ENCODE data around the gene CETN1.

CETN1 gene

GRCh38 chr18:610214-610928 is 30.2 kb downstream of the CETN1 start:
- Histone ChIP-seq H3K4me3 (replicated peaks; ENCODE audit: insufficient read depth, low read length) (no peak overlapping the region), H3K27ac (replicated peaks) (no peak overlapping the region), H3K27me3 (ENCODE audit: insufficient read depth, poor library complexity, severe bottlenecking) (no peaks in the 10 kb centered on the region)
- TF ChIP-seq REST (IDR thresholded peaks at IDR 0.05; ENCODE audit: insufficient replicate concordance, low read depth) (no peak), POLR2AphosphoS5 (IDR thresholded peaks at IDR 0.05; ENCODE audit: low read depth) (no peak), GABPA (IDR thresholded peaks at IDR 0.05; ENCODE audit: low read depth) (no peak), SPI1 (IDR thresholded peaks at IDR 0.05; ENCODE audit: borderline replicate concordance, low read depth) (no peak), CTCF (IDR thresholded peaks at IDR 0.05; ENCODE audit: insufficient read depth, low read length) (no peak)
- no peak for DNase-seq (ENCODE audit: low read depth in 1 of 2, low spot score in 1 of 2)

GRCh38 chr18:612156-612555 is 32.0 kb downstream of the CETN1 start:
- Histone ChIP-seq H3K4me3 (replicated peaks; ENCODE audit: insufficient read depth, low read length) (no peak overlapping the region), H3K27ac (replicated peaks) (no peak overlapping the region), H3K27me3 (ENCODE audit: insufficient read depth, poor library complexity, severe bottlenecking) (no peaks in the 10 kb centered on the region)
- no peak for TF ChIP-seq POLR2AphosphoS5 (IDR thresholded peaks at IDR 0.05; ENCODE audit: low read depth)
- TF ChIP-seq CTCF (IDR thresholded peaks at IDR 0.05; ENCODE audit: insufficient read depth, low read length) = no peak
- no peak for TF ChIP-seq SPI1 (IDR thresholded peaks at IDR 0.05; ENCODE audit: borderline replicate concordance, low read depth)
- TF ChIP-seq REST (IDR thresholded peaks at IDR 0.05; ENCODE audit: insufficient replicate concordance, low read depth) = no peak
- TF ChIP-seq GABPA (IDR thresholded peaks at IDR 0.05; ENCODE audit: low read depth) = no peak
- DNase-seq (ENCODE audit: low read depth in 1 of 2, low spot score in 1 of 2) = no peak

GRCh38 chr18:614193-614592 is 34.0 kb downstream of the CETN1 start:
- no peaks in the 10 kb centered on the region for H3K27me3 ChIP-seq (ENCODE audit: insufficient read depth, poor library complexity, severe bottlenecking)
- no peak for DNase-seq (ENCODE audit: low read depth in 1 of 2, low spot score in 1 of 2)

More at GRCh38 chr18:614193-614592, 34.0 kb downstream of the CETN1 start:
- no peak overlapping the region for H3K4me3 ChIP-seq (replicated peaks; ENCODE audit: insufficient read depth, low read length)
- H3K27ac ChIP-seq (replicated peaks) = no peak overlapping the region
- no peak for TF ChIP-seq CTCF (IDR thresholded peaks at IDR 0.05; ENCODE audit: insufficient read depth, low read length)
- TF ChIP-seq SPI1 (IDR thresholded peaks at IDR 0.05; ENCODE audit: borderline replicate concordance, low read depth) = no peak
- TF ChIP-seq GABPA (IDR thresholded peaks at IDR 0.05; ENCODE audit: low read depth) = no peak
- no peak for TF ChIP-seq POLR2AphosphoS5 (IDR thresholded peaks at IDR 0.05; ENCODE audit: low read depth)
- TF ChIP-seq REST (IDR thresholded peaks at IDR 0.05; ENCODE audit: insufficient replicate concordance, low read depth) = no peak
